ENCODE data around the gene ORM1. TPM values are rescaled to one million over a fixed set of nuclear protein-coding genes. Genes with fewer than 3 reads are reported as not detected.

Gene ORM1
- total and polyA plus RNA-seq, 10 of the 15 experiments (the other 5 are each of a cell fraction or from before 2014, with no cell fraction given) = 4.4 TPM; not detected in 9

DNA sequence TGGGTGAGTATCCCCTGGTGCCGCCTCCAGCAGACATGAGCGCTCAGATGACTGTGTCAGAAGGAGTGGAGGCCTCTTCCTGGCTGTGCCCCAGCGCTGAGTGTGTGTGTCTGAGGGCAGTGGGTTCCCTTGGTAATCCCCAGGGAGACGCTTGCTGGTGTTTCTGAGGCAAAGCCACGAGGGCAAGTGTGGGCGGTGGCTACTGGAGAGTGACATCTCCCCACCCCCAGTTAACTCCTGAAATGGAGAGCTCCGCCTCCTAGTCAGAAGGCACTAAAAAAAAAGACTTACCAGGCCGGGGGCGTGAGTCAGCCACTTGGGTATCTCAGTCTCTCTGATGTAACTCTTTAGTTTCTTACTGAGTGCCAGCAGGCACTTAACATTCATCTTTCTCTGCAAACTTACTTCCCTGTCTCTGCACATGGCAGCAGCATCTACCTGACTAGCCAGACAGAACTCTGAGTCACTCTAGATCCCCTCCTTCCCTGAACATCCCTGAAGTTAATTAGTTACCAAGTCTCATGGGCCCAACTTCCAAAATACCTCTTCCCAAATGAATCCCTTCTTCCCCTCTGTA, 26.1 kb downstream of the ORM1 start:
- POLR2A ChIA-PET = interaction anchor here (0.6 to 5.1 kb wide), 9 partner anchors 15 to 48 kb away, joined by 3 to 26 read pairs (median 4); partner anchors contain the start of gene AKNA
- DNase-seq (ENCODE audit: low read depth, low spot score) (peak; percentile 94), ATAC-seq (peak; percentile 96), FAIRE-seq (peak; percentile 69)
- Histone ChIP-seq H3K27me3 (replicated peaks in 1 of 2; ENCODE audit: control insufficient read depth in 2 of 2, insufficient read depth in 2 of 2, low read length in 1 of 2) (no peaks in the 10 kb centered on the region), H3K79me2 (ENCODE audit: control insufficient read depth, insufficient read depth, low read length) (no peaks in the 10 kb centered on the region), H3K4me3 (no peak overlapping the region), H3K27ac (ENCODE audit: control insufficient read depth, insufficient read depth) (peak overlapping the region; percentile 29), H3K36me3 (ENCODE audit: control insufficient read depth in 2 of 2, insufficient read depth in 2 of 2, low read length in 1 of 2) (peaks cover 46 to 59% of the 10 kb centered on the region in 2 experiments), H3K4me2 (ENCODE audit: control insufficient read depth, insufficient read depth) (no peak overlapping the region), H2AFZ (ENCODE audit: control insufficient read depth, low read depth, low read length) (no peak overlapping the region), H4K20me1 (ENCODE audit: control insufficient read depth, insufficient read depth) (no peaks in the 10 kb centered on the region), H3K9me3 (replicated peaks; ENCODE audit: control insufficient read depth, insufficient read depth, low read length) (no peaks in the 10 kb centered on the region), H3K9ac (ENCODE audit: control insufficient read depth, insufficient read depth, low read length) (no peak overlapping the region), H3K4me1 (ENCODE audit: control insufficient read depth, insufficient read depth, low read length) (peaks cover 25% of the 10 kb centered on the region)
- RAD21 ChIA-PET (ENCODE audit: unreplicated experiment) = interaction anchor here (0.9 to 2.5 kb wide), 13 partner anchors 15 to 268 kb away, joined by 3 to 29 read pairs (median 5); partner anchors contain the start of gene AKNA
- intact Hi-C loops (cut with micrococcal nuclease; ENCODE audit: unreplicated experiment) = loop anchor here (1.0 to 10.0 kb wide), 3 partner anchors 17 to 156 kb away; partner anchors contain the start of gene WHRN
- BruUV-seq (replicated peaks) = TSS peak; percentile 29
- CTCF ChIA-PET = interaction anchor here (3.1 to 3.3 kb wide), 2 partner anchors 36 to 41 kb away, joined by 18 read pairs; no protein-coding TSS in a partner anchor
- in situ Hi-C loops (cut with MboI) = no loop called here
- SMC1A ChIA-PET (ENCODE audit: uncharacterized antibody, unreplicated experiment) = interaction anchor here (0.6 to 3.1 kb wide), 12 partner anchors 9 to 268 kb away, joined by 3 to 20 read pairs (median 4); partner anchors contain the start of gene AKNA
- 0% methylated on average over 9 of the region's 9 CpGs for WGBS (ENCODE audit: insufficient coverage, insufficient replicate concordance, low lambda C conversion rate, missing lambda C conversion rate)
- TF ChIP-seq, protein P1, sequence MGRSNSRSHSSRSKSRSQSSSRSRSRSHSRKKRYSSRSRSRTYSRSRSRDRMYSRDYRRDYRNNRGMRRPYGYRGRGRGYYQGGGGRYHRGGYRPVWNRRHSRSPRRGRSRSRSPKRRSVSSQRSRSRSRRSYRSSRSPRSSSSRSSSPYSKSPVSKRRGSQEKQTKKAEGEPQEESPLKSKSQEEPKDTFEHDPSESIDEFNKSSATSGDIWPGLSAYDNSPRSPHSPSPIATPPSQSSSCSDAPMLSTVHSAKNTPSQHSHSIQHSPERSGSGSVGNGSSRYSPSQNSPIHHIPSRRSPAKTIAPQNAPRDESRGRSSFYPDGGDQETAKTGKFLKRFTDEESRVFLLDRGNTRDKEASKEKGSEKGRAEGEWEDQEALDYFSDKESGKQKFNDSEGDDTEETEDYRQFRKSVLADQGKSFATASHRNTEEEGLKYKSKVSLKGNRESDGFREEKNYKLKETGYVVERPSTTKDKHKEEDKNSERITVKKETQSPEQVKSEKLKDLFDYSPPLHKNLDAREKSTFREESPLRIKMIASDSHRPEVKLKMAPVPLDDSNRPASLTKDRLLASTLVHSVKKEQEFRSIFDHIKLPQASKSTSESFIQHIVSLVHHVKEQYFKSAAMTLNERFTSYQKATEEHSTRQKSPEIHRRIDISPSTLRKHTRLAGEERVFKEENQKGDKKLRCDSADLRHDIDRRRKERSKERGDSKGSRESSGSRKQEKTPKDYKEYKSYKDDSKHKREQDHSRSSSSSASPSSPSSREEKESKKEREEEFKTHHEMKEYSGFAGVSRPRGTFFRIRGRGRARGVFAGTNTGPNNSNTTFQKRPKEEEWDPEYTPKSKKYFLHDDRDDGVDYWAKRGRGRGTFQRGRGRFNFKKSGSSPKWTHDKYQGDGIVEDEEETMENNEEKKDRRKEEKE (IDR thresholded peaks at IDR 0.05) = no peak
- TF ChIP-seq MYB (IDR thresholded peaks at IDR 0.05; ENCODE audit: borderline replicate concordance, low read depth, low read length) = no peak
- TF ChIP-seq, protein P2, sequence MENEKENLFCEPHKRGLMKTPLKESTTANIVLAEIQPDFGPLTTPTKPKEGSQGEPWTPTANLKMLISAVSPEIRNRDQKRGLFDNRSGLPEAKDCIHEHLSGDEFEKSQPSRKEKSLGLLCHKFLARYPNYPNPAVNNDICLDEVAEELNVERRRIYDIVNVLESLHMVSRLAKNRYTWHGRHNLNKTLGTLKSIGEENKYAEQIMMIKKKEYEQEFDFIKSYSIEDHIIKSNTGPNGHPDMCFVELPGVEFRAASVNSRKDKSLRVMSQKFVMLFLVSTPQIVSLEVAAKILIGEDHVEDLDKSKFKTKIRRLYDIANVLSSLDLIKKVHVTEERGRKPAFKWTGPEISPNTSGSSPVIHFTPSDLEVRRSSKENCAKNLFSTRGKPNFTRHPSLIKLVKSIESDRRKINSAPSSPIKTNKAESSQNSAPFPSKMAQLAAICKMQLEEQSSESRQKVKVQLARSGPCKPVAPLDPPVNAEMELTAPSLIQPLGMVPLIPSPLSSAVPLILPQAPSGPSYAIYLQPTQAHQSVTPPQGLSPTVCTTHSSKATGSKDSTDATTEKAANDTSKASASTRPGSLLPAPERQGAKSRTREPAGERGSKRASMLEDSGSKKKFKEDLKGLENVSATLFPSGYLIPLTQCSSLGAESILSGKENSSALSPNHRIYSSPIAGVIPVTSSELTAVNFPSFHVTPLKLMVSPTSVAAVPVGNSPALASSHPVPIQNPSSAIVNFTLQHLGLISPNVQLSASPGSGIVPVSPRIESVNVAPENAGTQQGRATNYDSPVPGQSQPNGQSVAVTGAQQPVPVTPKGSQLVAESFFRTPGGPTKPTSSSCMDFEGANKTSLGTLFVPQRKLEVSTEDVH (IDR thresholded peaks at IDR 0.05; ENCODE audit: low read depth, partially characterized antibody) = no peak
- peak; percentile 59; the same call in 1 of the 2 replicates for TF ChIP-seq POLR2A (IDR thresholded peaks at IDR 0.05; ENCODE audit: low read depth, low read length)
- TF ChIP-seq, protein P3, sequence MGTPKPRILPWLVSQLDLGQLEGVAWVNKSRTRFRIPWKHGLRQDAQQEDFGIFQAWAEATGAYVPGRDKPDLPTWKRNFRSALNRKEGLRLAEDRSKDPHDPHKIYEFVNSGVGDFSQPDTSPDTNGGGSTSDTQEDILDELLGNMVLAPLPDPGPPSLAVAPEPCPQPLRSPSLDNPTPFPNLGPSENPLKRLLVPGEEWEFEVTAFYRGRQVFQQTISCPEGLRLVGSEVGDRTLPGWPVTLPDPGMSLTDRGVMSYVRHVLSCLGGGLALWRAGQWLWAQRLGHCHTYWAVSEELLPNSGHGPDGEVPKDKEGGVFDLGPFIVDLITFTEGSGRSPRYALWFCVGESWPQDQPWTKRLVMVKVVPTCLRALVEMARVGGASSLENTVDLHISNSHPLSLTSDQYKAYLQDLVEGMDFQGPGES (IDR thresholded peaks at IDR 0.05) = no peak
- peak; percentile 34; the same call in 1 of the 2 replicates for TF ChIP-seq BMI1 (IDR thresholded peaks at IDR 0.05; ENCODE audit: borderline replicate concordance)
- no peak for TF ChIP-seq FOXM1 (IDR thresholded peaks at IDR 0.05; ENCODE audit: low read depth, low read length)
- no peak for TF ChIP-seq HCFC1 (IDR thresholded peaks at IDR 0.05; ENCODE audit: low read length)
- TF ChIP-seq, protein P4, sequence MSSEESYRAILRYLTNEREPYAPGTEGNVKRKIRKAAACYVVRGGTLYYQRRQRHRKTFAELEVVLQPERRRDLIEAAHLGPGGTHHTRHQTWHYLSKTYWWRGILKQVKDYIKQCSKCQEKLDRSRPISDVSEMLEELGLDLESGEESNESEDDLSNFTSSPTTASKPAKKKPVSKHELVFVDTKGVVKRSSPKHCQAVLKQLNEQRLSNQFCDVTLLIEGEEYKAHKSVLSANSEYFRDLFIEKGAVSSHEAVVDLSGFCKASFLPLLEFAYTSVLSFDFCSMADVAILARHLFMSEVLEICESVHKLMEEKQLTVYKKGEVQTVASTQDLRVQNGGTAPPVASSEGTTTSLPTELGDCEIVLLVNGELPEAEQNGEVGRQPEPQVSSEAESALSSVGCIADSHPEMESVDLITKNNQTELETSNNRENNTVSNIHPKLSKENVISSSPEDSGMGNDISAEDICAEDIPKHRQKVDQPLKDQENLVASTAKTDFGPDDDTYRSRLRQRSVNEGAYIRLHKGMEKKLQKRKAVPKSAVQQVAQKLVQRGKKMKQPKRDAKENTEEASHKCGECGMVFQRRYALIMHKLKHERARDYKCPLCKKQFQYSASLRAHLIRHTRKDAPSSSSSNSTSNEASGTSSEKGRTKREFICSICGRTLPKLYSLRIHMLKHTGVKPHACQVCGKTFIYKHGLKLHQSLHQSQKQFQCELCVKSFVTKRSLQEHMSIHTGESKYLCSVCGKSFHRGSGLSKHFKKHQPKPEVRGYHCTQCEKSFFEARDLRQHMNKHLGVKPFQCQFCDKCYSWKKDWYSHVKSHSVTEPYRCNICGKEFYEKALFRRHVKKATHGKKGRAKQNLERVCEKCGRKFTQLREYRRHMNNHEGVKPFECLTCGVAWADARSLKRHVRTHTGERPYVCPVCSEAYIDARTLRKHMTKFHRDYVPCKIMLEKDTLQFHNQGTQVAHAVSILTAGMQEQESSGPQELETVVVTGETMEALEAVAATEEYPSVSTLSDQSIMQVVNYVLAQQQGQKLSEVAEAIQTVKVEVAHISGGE (CRISPR knock-in tag; IDR thresholded peaks at IDR 0.05) = no peak

Data from GM12878 (cell line).